ENCODE results near the gene DNMT1. TPM values are rescaled to one million over a fixed set of nuclear protein-coding genes. Genes with fewer than 3 reads are reported as not detected.

DNMT1 gene
- total RNA-seq, 6 experiments from 2014 or later: 12.6 to 37.3 (median 24.4) TPM

- whole genome bisulfite sequencing (ENCODE audit: insufficient coverage, low coverage, low lambda C conversion rate, missing lambda C conversion rate): 70% methylated on average over 5 of the region's 28 CpGs
- Histone ChIP-seq H3K4me3 (no peak overlapping the region), H3K36me3 (no peaks in the 10 kb centered on the region), H3K4me1 (no peaks in the 10 kb centered on the region), H3K27ac (peak overlapping the region in 1 of 3 donors; percentile 21), H3K9me3 (no peaks in the 10 kb centered on the region), H3K27me3 (no peaks in the 10 kb centered on the region)
- no peak for TF ChIP-seq POLR2A (IDR thresholded peaks at IDR 0.05)
- intact Hi-C loops (cut with DNase I): no loop called here
- DNase-seq: no peak
- no peak for ATAC-seq
Measured at GRCh38 chr19:10227026-10227971, 32.5 kb upstream of the DNMT1 start.

- intact Hi-C loops (cut with DNase I): no loop called here
- Histone ChIP-seq H3K4me3 (no peak overlapping the region), H3K4me1 (no peaks in the 10 kb centered on the region), H3K36me3 (no peaks in the 10 kb centered on the region), H3K27me3 (no peaks in the 10 kb centered on the region), H3K9me3 (no peaks in the 10 kb centered on the region), H3K27ac (no peak overlapping the region)
- DNase-seq (no peak), ATAC-seq (no peak)
- no peak for TF ChIP-seq POLR2A (IDR thresholded peaks at IDR 0.05)
- TF ChIP-seq, protein P1, sequence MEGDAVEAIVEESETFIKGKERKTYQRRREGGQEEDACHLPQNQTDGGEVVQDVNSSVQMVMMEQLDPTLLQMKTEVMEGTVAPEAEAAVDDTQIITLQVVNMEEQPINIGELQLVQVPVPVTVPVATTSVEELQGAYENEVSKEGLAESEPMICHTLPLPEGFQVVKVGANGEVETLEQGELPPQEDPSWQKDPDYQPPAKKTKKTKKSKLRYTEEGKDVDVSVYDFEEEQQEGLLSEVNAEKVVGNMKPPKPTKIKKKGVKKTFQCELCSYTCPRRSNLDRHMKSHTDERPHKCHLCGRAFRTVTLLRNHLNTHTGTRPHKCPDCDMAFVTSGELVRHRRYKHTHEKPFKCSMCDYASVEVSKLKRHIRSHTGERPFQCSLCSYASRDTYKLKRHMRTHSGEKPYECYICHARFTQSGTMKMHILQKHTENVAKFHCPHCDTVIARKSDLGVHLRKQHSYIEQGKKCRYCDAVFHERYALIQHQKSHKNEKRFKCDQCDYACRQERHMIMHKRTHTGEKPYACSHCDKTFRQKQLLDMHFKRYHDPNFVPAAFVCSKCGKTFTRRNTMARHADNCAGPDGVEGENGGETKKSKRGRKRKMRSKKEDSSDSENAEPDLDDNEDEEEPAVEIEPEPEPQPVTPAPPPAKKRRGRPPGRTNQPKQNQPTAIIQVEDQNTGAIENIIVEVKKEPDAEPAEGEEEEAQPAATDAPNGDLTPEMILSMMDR (IDR thresholded peaks at IDR 0.05): no peak
- WGBS (ENCODE audit: insufficient coverage, low coverage, low lambda C conversion rate, missing lambda C conversion rate): 50% methylated on average over 8 of the region's 13 CpGs
Measured at GRCh38 chr19:10226376-10227025, 31.7 kb upstream of the DNMT1 start.

DNA sequence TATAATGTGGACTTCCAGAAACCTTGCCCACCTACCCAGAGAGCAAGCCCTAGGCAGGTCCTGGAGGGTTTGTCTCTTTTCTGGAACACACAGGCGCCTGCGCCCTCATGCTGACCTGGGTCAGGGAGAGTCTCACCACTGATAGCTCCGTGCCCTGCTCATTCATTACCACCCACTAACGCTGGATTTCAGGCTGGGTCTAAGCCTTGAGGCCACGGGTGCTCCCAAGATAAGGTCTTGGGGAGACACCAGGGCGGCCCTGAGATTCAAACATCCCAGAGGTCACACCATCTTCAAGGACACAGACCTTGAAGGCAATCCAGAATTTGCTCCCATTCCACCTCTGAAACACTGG, 31.2 kb upstream of the DNMT1 start:
- Histone ChIP-seq H3K9me3 (no peaks in the 10 kb centered on the region), H3K27me3 (no peaks in the 10 kb centered on the region), H3K36me3 (no peaks in the 10 kb centered on the region), H3K27ac (no peak overlapping the region), H3K4me3 (no peak overlapping the region), H3K4me1 (no peaks in the 10 kb centered on the region)
- WGBS (ENCODE audit: insufficient coverage, low coverage, low lambda C conversion rate, missing lambda C conversion rate): no CpG with 5 or more reads among the region's 6 CpGs
- intact Hi-C loops (cut with DNase I): no loop called here
- no peak for DNase-seq
- ATAC-seq: no peak
- TF ChIP-seq, protein P1 (IDR thresholded peaks at IDR 0.05): no peak
- TF ChIP-seq POLR2A (IDR thresholded peaks at IDR 0.05): no peak

GRCh38 chr19:10224337-10224736, 29.6 kb upstream of the DNMT1 start:
- Histone ChIP-seq H3K36me3 (no peaks in the 10 kb centered on the region), H3K27ac (no peak overlapping the region), H3K9me3 (no peaks in the 10 kb centered on the region), H3K4me1 (peaks cover 0 to 5% (median 0%) of the 10 kb centered on the region in 4 donors), H3K27me3 (no peaks in the 10 kb centered on the region), H3K4me3 (no peak overlapping the region)
- no peak for TF ChIP-seq POLR2A (IDR thresholded peaks at IDR 0.05)
- TF ChIP-seq, protein P1 (IDR thresholded peaks at IDR 0.05): no peak
- DNase-seq (no peak), ATAC-seq (no peak)
- intact Hi-C loops (cut with DNase I): no loop called here
- WGBS (ENCODE audit: insufficient coverage, low coverage, low lambda C conversion rate, missing lambda C conversion rate): 93% methylated on average over 3 of the region's 23 CpGs

Measured in right lobe of liver (tissue), 6 donors.